HG03442 (cell line): ENCODE measurements around the gene NR1H4.
"Not testable (repeated sequence)": the region's sequence is repeated elsewhere in the genome, so short reads cannot be mapped to it uniquely, and the experiment has no call there.

ENCODE experiments used
- ATAC-seq: cut with Tn5 transposase; IDR thresholded peaks from one replicate; pipeline ENCODE4 v1.9.1; 2021; ENCODE audit warnings: mild to moderate bottlenecking, moderate library complexity; ENCODE audit not compliant: unreplicated experiment

NR1H4 gene

DNA sequence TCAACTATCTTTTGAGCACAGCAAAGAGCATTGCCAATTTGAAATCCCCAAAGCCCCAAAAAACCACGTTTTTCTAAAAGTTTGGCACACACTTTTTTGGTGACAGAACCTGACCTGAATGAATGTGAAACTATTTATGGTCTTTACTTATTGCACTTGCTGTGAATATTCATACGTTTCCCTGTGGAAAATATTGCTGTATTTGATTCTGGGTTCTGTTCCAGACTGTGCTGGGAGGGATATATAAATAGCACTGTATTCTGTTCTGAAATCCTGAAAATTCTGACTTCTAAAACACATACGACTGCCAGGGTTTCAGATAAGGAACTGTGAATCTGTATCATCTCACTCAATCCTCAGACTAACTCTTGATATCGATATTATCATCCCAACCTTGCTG lies 35.1 kb downstream of the NR1H4 start:
- no peak for ATAC-seq

- ATAC-seq: no peak
Measured at GRCh38 chr12:100512692-100513091, 39.0 kb downstream of the NR1H4 start.

DNA sequence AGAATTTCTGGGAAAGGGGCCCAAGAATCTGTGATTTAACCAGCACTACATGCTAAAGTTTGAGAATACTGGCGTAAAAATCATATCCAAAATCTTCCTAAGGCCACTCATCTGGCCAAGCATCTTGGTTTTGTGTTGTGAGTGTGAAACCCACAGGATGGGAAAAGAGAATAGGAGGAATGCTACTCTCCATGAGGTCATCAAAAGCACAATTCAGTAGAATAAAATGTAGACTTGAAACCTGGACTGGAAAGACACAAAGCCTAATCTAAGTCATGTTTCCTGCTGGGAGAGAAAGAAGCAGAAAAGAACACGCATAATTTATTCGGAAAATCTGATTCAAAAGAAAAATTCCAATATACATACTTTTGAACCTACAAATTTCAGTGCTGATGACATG lies 42.3 kb downstream of the NR1H4 start:
- ATAC-seq: no peak

- no peak for ATAC-seq
Measured at GRCh38 chr12:100518376-100518775, 44.7 kb downstream of the NR1H4 start.

DNA sequence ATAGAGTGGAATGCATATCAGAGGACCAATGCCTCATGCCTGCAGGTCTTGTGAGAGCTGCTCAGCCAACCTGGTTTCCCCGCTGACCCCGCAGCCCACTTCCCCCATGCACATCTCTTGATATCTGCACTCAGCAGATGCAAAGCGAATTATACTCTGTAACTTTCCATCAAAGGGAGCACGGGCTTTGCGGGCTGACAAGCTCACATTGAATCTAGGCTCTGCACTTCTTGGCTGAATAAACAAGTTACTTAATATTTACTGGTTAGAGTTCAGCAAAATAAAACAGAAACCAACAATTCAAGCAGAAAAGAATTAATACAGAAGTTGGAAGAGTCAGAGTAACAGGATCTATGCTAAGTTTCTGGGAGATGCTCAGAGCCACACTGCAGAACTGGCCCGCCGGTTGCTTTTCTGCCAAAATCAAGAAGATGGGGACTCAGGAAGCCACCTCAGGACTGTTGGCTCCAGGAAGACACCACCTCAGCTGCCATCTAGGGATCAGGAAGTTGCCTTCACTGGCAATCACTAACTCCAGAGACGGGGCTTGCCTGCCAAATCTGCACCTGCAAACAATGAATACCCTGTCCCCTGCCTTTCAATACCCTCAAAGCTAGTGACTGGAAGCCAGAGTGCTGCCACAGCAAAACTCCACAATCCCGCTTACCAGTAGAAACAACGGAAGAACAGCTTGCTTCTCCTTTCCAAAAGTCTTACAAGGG lies 46.5 kb downstream of the NR1H4 start:
- ATAC-seq: no peak

GRCh38 chr12:100521958-100522357 lies 48.3 kb downstream of the NR1H4 start:
- no peak for ATAC-seq

- no peak for ATAC-seq
Measured at GRCh38 chr12:100528034-100528433, 54.4 kb downstream of the NR1H4 start.

DNA sequence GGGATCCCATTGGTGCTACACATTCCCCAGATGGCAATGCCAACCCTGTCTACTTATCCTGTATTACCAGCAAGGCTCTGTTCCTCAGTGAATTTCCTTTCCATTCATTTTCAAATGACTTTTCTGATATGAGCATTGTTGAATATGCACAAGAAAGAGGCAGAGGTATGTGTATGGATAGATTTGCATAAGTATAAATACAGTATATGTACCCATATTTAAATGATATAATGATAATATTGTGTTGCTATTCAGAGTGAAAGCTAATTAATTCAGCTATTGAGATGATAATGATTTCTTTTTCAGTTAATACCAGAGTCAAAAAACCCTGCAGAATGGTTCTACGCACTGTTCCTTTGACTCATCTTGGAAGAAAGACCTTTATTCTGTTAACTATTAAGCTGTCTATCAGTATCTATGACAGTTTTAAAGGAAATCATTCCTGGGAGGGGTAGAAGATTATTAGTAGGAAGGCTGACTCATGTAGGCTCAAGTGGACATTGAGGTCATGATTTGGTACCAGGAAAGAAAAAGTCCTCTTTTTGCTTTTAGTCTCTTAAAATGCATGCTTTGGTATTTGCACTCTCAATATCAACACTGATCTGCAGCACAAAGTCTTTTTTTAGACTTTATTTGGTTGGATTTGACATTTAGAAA lies 54.9 kb downstream of the NR1H4 start:
- ATAC-seq: no peak

- ATAC-seq: no peak
Measured at GRCh38 chr12:100529756-100530350, 56.2 kb downstream of the NR1H4 start.

GRCh38 chr12:100533376-100533775 lies 59.7 kb downstream of the NR1H4 start:
- ATAC-seq: no peak

DNA sequence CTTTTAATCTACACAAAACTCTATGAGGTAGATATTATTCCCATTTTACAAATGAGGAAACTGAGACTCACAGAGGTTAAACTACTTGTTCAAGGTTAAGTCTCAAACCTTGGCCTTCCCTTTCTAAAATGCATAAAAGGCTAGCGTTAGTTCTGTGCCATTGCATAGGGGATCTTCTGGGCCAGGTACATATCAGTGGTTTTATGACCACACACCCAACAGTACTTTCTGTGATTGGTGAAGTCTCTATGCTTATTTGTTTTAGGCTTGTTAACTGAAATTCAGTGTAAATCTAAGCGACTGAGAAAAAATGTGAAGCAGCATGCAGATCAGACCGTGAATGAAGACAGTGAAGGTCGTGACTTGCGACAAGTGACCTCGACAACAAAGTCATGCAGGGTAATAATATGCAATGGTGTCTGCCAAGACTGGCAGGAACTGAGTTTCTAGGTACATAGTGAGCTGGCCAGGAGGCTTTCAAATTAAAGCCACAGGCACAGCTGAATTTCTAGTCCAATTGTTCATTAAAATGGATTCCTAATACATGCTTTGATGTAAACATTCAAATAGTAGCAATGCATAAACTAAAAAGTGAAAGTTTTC lies 61.1 kb downstream of the NR1H4 start:
- ATAC-seq: no peak

- ATAC-seq: no peak
Measured at GRCh38 chr12:100539202-100539601, 65.5 kb downstream of the NR1H4 start.

DNA sequence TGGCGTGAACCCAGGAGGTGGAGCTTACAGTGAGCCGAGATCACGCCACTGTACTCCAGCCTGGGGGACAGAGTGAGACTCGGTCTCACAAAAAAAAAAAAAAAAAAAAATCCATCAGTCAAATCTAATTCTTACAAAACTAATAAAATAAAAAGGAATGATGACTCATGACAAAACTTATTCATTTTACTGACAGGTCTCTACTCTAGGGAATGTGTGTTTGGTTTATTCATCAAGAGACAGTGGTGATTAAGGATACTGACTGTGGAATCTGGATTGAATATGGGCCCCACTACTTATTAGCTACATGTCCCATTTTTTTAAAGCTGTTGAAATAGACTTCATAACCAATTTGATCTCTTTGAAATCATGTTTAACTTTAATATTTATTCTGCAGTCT lies 70.5 kb downstream of the NR1H4 start:
- ATAC-seq: no peak

GRCh38 chr12:100545092-100545491 lies 71.4 kb downstream of the NR1H4 start:
- ATAC-seq: no peak

GRCh38 chr12:100553936-100554335 lies 80.3 kb downstream of the NR1H4 start:
- ATAC-seq: no peak

DNA sequence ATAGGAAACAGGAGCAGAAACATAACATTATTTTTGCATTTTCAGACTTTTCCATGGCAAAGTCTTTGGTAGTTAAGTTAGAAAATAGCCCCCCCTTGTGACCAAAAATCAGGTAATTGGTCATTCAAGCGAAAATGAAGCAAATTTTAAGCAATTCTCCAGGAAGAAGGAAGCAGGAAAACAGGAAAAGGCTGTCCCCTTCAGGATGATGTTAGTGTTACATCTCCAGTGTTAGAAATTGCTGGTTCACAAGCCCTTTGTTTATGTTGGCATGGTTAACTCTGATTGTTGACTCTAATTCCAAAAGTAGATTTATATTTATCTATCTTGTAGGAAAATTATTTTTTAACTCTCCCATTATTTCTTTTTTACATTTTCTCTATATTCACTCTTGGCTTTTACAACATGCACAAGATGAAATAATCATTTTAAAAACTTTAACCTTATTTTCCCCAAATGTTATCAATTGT lies 81.0 kb downstream of the NR1H4 start:
- ATAC-seq: no peak

GRCh38 chr12:100555722-100556121 lies 82.1 kb downstream of the NR1H4 start:
- ATAC-seq: no peak

GRCh38 chr12:100557357-100557756 lies 83.7 kb downstream of the NR1H4 start:
- no peak for ATAC-seq

GRCh38 chr12:100559261-100559660 lies 85.6 kb downstream of the NR1H4 start:
- ATAC-seq: not testable (repeated sequence)

DNA sequence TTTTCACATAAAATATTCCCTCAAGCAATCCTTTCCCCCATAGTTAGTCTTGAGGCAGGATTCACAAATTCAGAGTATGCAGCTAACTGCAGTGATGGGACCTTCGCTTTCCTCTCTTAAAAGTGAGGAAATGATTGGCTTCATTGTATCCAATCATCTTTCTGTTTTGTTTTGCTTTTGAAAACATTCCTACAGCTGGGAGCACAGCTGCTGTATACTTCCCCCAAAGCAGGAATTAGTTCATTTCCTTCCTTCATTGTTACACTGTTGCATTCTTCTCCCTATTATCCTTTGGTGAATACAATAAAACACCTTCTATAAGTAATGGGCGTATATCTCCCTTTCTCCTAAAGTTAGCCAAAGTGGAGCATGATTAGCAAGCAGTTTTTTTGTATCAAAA lies 90.4 kb downstream of the NR1H4 start:
- no peak for ATAC-seq

- no peak for ATAC-seq
Measured at GRCh38 chr12:100564905-100565467, 91.3 kb downstream of the NR1H4 start.
